SK-N-SH (cell line): ENCODE measurements around the gene FABP6.

ENCODE experiments used
- TEAD4 ChIP-seq: IDR thresholded peaks from 2 replicates; pipeline ENCODE4 v1.4.0; 2012; ENCODE audit warnings: mild to moderate bottlenecking, borderline replicate concordance; ENCODE audit not compliant: insufficient read depth
- TF ChIP-seq, protein P1 (sequence below): fragments of 150-350 bp; IDR thresholded peaks from 2 replicates; pipeline ENCODE4 v1.6.1; 2017; ENCODE audit warnings: antibody characterized with exemption, low read length, low read depth, borderline replicate concordance

DNA sequence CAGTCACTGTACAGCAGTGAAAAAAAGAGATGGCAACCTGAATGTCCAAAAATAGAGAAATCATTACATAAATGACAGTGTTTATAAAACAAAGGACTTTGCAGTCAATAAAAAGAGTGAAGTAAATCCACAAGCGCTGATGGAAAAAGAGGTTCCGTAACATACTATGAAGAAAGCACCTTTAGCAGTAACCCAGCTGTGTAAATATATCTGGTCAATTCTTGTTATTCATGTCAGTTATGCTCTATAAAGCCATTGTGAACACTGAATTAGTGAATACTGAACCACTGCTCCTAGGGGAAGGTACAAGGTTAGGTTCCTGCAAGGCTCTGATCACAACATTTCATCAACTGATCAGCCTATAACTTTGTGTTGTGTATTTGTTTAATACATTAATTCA lies 43.6 kb downstream of the FABP6 start:
- no peak for TF ChIP-seq TEAD4
- TF ChIP-seq, protein P1, sequence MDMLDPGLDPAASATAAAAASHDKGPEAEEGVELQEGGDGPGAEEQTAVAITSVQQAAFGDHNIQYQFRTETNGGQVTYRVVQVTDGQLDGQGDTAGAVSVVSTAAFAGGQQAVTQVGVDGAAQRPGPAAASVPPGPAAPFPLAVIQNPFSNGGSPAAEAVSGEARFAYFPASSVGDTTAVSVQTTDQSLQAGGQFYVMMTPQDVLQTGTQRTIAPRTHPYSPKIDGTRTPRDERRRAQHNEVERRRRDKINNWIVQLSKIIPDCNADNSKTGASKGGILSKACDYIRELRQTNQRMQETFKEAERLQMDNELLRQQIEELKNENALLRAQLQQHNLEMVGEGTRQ = no peak
